ENCODE results near the gene MSANTD1. TPM values are rescaled to one million over a fixed set of nuclear protein-coding genes. Genes with fewer than 3 reads are reported as not detected.

Gene MSANTD1
- total RNA-seq, 2 donors from 2014 or later, result 2.6 to 3.6 TPM

DNA sequence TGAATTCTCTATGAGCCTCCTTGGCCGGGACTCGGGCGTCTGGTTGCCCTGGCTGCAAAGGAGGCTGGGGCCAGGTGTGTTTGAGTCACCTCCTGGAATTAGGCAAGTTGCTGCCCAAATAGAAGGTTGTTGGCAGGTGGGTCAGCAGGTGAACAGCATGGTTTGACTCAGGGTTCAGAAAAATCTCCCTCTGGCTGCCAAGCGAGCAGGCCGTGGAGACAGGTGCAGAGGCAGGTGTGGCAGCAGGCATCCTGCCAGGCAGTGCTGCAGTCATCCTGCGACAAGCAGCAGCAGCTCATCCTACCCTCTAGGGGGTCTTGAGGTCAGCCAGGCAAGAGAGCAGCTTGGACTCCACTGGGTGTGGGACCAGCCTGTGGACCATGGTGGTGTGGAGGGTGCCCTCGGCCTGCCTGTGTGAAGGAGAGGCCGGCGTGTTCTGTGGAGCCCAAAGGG lies 8.2 kb downstream of the MSANTD1 start:
- Histone ChIP-seq H3K4me1 (no peaks in the 10 kb centered on the region), H3K36me3 (replicated peaks in 1 of 2; ENCODE audit: insufficient read depth in 1 of 2, low read depth in 2 of 2) (no peaks in the 10 kb centered on the region), H3K9me3 (no peaks in the 10 kb centered on the region), H3K27me3 (no peaks in the 10 kb centered on the region), H3K27ac (no peak overlapping the region), H3K4me3 (no peak overlapping the region)
- WGBS, 2 donors, result 89 to 95% methylated on average over 3 to 8 of the region's 9 CpGs
- TF ChIP-seq, protein P1, sequence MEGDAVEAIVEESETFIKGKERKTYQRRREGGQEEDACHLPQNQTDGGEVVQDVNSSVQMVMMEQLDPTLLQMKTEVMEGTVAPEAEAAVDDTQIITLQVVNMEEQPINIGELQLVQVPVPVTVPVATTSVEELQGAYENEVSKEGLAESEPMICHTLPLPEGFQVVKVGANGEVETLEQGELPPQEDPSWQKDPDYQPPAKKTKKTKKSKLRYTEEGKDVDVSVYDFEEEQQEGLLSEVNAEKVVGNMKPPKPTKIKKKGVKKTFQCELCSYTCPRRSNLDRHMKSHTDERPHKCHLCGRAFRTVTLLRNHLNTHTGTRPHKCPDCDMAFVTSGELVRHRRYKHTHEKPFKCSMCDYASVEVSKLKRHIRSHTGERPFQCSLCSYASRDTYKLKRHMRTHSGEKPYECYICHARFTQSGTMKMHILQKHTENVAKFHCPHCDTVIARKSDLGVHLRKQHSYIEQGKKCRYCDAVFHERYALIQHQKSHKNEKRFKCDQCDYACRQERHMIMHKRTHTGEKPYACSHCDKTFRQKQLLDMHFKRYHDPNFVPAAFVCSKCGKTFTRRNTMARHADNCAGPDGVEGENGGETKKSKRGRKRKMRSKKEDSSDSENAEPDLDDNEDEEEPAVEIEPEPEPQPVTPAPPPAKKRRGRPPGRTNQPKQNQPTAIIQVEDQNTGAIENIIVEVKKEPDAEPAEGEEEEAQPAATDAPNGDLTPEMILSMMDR (IDR thresholded peaks at IDR 0.05), result no peak
- no peak for TF ChIP-seq POLR2A (IDR thresholded peaks at IDR 0.05)
- ATAC-seq (no peak), DNase-seq (peak in 1 of 4 donors; percentile 28)
- intact Hi-C loops (cut with DNase I), result no loop called here

DNA sequence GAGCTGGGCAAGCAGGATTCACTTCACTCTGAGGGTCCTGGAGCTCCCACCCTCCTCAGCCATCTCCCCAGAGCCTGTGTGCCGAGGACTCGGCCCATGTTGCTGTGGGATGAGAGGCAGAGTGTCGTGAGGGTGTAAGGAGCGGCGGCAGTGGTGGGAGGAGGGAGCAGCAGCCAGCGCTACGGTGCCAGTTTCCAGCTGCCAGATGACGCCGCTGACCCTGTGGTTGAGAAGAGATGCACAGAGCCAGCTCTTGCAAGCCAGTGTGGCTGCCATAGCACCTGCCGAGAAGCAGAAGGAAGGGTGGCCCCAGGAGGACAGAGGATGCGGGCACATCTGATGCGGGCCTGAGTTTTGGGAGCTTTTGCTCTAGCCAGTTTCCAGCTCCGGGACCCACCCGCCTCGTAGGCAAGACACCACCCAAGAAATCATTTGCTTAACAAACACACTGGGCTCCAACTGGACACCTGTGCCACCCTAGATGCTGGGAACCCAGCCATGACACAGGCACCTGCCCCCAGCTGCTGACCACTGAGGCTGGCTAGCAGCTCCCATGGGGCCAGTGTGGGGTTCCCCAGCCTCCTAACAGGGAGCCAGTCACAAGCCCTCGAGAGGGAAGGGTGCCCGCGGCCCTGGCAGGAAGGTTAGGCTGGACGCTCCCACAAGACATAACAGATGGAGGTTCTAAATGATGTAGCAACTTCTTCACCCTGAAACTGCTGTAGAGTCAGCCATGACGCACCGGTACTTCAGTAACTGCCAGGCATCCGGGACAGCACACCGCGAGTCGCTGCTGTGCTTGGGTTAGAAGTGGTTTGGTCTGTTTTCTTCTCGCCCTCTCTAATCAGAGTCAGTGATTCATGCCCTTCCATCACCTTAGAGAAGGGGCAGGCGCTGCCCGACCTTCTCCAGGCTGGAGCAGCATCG lies 8.9 kb downstream of the MSANTD1 start:
- Histone ChIP-seq H3K27me3 (no peaks in the 10 kb centered on the region), H3K27ac (no peak overlapping the region), H3K4me1 (no peaks in the 10 kb centered on the region), H3K9me3 (no peaks in the 10 kb centered on the region), H3K36me3 (replicated peaks in 1 of 2; ENCODE audit: insufficient read depth in 1 of 2, low read depth in 2 of 2) (no peaks in the 10 kb centered on the region), H3K4me3 (no peak overlapping the region)
- intact Hi-C loops (cut with DNase I), result no loop called here
- 86 to 95% methylated on average over 21 to 29 of the region's 29 CpGs for WGBS, 2 donors
- no peak for ATAC-seq
- no peak for DNase-seq
- no peak for TF ChIP-seq POLR2A (IDR thresholded peaks at IDR 0.05)
- TF ChIP-seq, protein P1 (IDR thresholded peaks at IDR 0.05), result no peak

DNA sequence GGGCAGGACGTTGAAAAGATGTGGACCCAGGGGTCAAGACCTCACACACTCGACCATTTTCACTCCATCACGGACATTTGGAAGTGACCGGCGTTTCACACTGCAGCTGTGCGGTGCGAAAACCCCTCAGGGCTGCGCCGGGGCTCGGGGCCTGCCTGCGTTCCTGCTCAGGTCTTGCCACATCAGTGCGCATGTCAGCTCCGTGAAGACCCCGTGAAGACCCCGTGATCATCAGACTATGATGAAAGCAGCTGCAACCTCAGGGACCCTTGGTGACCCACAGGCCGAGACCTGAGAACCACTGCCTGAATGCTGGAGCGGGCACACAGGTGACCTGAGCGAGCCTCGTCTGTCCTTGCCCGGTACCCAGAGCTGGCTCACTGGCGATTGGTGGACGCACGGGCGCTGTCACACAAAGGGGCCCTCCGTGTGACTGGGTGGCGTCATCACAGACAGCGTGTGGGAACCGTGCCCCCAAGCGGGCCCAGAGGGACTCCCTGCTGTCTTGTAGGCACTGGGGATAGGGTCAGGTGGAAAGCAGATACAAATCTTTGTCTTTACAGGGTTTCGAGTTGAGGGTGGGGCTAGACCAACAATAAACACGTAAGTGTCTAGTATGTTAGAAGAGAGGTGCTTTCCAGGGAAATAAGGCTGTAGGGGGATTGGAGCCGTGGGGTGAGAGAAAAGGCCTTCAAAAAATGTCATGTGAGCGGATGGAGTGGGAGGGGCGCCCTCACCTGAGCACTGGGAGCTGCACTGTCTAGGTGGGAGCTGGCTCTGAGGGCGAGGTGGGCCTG lies 12.7 kb downstream of the MSANTD1 start:
- Histone ChIP-seq H3K4me1 (no peaks in the 10 kb centered on the region), H3K27ac (no peak overlapping the region), H3K9me3 (no peaks in the 10 kb centered on the region), H3K36me3 (replicated peaks in 1 of 2; ENCODE audit: insufficient read depth in 1 of 2, low read depth in 2 of 2) (no peaks in the 10 kb centered on the region), H3K4me3 (no peak overlapping the region), H3K27me3 (no peaks in the 10 kb centered on the region)
- ATAC-seq (no peak), DNase-seq (no peak)
- WGBS, 2 donors, result 89 to 90% methylated on average over 25 to 34 of the region's 35 CpGs
- intact Hi-C loops (cut with DNase I), result no loop called here
- TF ChIP-seq POLR2A (IDR thresholded peaks at IDR 0.05), result no peak
- TF ChIP-seq, protein P1 (IDR thresholded peaks at IDR 0.05), result no peak

DNA sequence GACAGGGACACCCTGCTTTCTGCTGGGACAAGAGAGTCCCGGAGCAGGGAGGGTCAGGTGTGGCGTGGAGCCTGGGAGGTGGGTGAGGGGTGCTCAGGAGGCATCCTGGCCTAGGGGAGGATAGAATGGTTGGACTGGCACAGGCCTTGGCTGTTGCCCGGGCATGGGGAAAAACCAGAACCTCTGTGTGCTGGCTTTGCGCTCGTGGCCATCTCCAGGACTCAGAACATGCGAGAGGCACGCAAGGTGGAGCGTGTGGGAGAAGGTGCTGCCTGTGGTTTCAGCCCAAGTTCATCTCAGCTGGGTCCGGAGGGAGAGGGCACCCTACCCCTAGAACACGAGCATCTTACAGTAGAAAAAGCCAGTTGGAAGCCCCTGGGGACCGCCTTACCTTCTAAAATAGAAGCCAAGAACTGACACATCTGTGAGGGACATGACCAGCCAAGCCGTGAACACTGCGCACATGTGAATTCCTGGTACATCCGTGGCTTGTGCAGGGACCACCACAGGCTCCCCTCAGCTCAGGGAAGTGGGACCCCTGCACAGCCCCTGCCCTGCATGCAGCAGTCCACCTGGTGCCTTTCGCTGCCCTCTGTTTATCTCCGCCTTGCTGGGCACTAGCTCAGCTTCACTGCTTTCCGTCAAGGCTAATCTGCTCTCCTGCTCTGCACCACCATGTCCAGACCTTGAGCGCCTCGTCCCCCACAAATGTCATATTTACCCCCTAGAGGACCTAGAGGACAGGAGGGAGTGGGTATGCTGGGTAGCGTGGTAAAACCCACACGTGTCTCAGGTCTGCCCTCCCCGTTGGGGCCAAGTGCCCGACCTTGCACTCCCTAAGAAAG lies 13.5 kb downstream of the MSANTD1 start:
- ATAC-seq, result no peak
- DNase-seq, result peak in 1 of 4 donors; percentile 5
- intact Hi-C loops (cut with DNase I), result no loop called here
- Histone ChIP-seq H3K36me3 (replicated peaks in 1 of 2; ENCODE audit: insufficient read depth in 1 of 2, low read depth in 2 of 2) (no peaks in the 10 kb centered on the region), H3K27ac (no peak overlapping the region), H3K4me1 (no peaks in the 10 kb centered on the region), H3K9me3 (no peaks in the 10 kb centered on the region), H3K27me3 (no peaks in the 10 kb centered on the region), H3K4me3 (no peak overlapping the region)
- WGBS, 2 donors, result 85 to 89% methylated on average over 18 to 23 of the region's 23 CpGs
- TF ChIP-seq, protein P1 (IDR thresholded peaks at IDR 0.05), result no peak
- TF ChIP-seq POLR2A (IDR thresholded peaks at IDR 0.05), result no peak
